ENCODE data around the gene LDLRAD2.

The LDLRAD2 gene

DNA sequence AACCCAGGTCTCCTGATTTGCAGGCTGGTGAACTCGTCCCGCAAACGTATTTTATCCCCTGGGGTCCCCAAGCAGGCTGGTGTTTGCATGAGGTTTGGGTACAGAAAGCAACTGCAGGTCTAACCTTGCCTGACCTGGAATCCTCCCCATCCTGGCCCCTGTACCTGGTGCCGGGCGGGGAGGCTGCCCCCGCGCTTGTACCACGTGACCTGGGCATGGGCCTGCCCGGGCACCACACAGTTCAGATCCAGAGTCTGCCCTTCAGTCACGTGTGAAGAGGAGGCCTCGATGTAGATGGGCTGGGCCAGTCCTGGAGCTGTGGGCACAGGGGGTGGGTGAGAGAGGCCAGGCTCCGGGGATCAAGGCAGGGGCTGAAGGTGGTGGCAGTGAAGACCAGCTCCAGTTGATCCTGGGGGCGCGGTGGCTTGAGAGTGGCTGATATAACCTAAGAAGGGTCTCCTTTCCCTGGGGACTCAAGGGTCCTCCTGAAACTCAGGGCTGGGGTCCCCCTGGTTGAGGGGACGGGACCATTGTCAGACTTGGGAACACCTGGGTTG is 30.6 kb downstream of the LDLRAD2 start:
- DNase-seq (ENCODE audit: low read depth) = no peak

- DNase-seq (ENCODE audit: low read depth) = no peak
Observed at GRCh38 chr1:21843208-21843607, 31.1 kb downstream of the LDLRAD2 start.

- no peak for DNase-seq (ENCODE audit: low read depth)
Observed at GRCh38 chr1:21843996-21844395, 31.9 kb downstream of the LDLRAD2 start.

GRCh38 chr1:21845646-21846641 is 33.9 kb downstream of the LDLRAD2 start:
- no peak for DNase-seq (ENCODE audit: low read depth)

DNA sequence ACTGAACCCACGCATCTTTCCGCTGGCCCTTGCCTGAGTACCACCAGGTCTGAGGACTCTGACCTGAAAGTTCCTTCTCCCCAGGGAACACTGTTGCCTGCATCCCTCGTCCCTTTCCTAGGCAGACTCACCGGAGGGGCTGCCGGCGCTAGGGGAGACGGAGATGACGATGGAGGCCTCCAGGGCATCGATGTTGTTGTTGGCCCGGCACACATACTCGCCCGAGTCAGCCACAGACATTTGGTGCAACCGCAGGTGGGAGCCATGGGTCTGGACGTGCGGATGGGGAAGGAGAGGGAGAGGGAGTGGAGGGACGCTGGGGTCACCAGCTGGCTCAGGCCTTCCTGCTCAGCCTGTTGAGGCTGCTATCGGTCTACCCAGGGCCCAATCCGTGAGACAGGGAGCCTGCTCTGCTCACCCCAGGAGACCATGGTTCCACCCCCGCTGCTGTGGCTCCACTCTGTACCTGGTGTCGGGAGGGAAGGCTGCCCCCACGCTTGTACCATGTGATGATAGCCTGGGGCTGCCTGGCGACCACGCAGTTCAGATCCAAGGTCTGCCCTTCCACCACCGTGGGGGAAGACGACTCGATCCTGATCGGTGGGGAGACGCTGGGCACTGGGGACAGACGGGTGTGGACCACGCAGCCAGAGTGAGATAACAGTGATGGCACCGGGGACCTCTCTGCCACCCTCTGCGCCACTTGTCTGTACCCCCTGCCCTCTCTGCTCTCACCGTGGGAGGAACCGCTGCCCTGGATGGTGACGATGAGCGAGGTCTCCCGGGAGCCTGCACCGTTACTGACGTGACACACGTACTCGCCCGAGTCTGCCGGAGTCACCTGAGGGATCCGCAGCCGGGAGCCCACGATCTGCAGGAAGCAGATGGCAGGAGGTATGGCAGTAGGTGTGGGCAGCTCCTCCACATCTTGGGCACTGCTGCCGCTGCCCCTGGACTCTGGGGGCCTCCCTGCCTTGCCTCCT is 35.4 kb downstream of the LDLRAD2 start:
- no peak for DNase-seq (ENCODE audit: low read depth)

- no peak for DNase-seq (ENCODE audit: low read depth)
Observed at GRCh38 chr1:21848524-21849174, 36.6 kb downstream of the LDLRAD2 start.

DNA sequence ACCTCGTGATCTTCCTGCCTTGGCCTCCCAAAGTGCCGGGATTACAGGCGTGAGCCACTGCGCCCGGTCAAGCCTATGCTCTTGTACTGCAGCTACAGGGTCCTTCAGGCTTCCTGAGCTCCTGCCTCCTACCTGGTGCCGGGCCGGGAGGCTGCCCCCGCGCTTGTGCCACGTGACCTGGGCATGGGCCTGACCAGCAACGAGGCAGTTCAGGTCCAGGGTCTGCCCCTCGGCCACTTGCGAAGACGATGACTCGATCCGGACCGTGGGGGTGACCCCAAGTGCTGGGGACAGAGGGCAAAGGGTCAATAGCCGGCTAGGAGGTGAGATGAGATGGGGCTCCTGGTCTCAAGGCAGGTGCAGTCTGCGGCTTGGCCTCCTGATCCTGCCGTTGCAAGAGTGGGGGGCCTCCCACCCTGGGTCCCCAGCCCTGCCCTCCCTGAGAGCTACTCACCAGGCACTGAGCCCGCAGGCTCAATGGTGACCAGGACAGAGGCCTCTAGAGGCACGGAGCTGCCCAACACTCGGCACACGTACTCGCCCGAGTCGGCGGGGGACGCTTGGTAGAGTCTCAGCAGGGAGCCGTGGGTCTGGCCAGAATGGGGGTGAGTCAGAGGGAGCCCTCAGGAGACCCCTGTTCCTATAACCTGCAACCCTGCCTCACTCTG is 38.0 kb downstream of the LDLRAD2 start:
- DNase-seq (ENCODE audit: low read depth) = no peak

DNA sequence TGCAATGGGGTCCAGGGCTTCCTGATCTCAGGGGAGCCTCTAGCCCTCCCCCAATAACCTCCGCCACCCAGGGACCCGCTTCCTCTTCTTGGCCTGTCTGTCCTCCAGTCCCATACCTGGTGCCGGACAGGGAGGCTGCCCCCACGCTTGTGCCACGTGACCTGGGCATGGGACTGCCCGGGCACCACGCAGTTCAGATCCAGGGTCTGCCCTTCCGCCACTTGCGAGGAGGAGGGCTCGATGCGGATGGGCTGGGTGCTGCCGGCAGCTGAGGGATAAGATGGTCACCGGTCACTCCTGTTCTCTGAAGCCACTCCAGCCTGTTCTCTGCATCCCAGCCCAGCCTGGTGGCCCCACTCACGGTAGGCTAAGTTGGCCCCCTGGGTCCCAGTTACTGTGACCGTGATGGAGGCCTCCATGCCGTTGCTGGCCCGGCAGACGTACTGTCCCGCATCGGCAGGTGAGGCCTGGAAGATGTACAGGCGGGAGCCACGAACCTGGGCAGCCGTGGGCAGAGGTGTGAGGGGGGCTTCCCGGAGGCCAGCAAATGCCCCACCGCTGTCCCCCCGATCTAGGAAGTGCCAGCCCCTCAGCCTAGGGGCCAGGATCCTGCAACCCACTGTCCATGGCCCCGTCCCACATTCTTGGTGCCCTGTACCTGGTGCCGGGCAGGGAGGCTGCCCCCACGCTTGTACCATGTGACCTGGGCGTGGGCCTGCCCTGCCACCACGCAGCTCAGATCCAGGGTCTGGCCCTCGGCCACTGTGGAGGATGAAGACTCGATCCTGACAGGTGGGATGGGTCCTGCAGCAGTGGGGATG is 39.6 kb downstream of the LDLRAD2 start:
- DNase-seq (ENCODE audit: low read depth) = no peak

DNA sequence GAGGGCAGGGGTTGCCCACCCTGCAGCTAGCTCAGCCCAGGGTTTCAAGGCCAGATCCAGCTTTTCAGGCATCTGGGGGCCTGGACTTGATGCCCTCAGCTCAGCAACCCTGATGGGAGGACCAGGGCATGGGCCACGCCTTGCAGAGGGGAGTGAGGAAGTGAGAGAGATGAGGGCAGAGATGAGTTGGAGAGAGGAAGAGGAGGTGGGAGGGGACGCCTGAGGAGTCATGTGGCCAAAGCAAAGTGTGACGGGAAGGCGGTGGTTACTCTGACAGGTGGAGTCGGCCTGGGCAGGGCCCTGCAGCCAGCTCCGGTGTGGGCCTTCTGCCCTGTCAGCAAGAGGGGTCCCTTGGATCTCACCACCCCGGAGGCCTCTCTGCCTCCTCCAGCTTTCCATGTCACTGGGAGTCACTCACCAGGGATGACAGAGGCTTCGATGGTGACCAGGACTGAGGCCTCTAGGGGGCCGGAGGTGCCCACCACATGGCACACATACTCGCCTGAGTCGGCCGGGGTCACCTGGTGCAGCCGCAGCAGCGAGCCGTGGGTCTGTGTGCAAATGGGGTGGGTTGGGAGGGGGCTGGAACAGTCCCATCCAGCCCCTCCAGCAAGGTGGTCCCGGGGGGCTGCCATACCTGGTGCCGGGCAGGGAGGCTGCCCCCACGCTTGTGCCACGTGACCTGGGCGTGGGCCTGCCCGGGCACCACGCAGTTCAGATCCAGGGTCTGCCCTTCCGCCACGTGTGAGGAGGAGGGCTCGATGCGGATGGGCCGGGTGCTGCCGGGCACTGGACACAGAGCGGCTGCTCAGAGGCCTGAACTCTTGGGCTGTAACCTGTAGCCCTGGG is 40.4 kb downstream of the LDLRAD2 start:
- DNase-seq (ENCODE audit: low read depth) = no peak

- no peak for DNase-seq (ENCODE audit: low read depth)
Observed at GRCh38 chr1:21853131-21853427, 41.0 kb downstream of the LDLRAD2 start.

DNA sequence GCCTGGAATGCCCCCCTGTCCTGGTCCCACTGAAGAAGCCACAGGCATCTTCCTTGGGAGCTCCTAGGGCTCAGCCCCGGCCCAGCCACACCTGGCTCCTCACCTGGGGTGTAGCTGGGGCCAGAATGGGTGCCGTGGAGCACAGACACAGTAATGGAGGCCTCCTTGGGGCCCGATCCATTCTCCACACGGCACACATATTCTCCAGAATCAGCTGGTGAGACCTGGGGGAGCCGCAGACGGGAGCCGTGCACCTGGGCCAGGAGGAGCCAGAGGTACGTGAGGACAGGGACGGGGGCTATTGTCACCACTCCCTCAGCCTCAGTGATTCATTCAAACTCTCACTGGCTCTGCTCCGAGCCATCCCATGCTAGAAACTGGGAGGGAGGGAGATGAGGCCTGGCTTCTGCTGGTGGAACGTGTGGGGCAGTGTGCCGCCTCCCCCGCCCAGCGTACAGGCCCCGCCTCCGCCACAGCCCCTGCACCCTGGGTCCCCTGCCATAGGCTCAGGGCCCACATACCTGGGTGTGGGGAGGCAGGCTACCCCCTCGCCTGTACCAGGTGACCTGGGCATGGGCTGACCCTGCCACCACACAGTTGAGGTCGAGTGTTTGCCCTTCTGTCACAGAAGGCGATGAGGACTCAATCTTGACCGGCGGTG is 42.2 kb downstream of the LDLRAD2 start:
- DNase-seq (ENCODE audit: low read depth) = no peak

- DNase-seq (ENCODE audit: low read depth) = no peak
Observed at GRCh38 chr1:21854751-21855131, 42.7 kb downstream of the LDLRAD2 start.

GRCh38 chr1:21855257-21856096 is 43.4 kb downstream of the LDLRAD2 start:
- no peak for DNase-seq (ENCODE audit: low read depth)

DNA sequence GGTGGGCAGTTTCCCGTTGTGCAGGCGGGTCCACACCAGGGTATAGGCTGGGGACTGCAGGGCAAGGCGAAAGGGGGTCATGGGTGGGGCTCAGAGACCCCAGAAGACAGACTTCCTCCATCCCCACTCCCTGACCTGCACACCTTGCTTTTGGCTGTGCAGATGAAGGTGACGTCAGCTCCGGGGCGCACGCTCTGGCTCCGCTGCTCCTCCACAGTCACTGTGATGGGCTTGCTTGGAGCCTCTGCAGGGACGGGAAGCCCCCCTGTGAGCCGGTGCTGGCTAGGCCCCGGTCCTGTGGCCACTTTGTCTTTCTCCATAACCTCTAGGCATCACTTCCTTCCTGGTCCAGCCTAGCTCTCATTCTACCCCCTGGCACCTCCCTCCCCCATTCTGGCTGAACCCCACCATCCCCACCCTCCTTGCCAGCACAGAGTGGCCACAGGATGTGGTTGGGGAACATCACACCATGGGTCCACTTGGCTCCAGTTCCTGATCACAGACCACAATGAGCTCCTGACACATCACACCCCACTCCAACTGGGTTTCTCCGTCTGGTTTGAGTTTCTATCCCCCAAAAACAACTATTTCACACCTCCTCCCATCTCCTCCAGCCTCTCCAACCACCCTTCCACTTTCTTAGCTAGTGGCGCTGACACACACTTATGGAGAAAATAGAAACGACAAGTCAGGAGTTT is 45.2 kb downstream of the LDLRAD2 start:
- DNase-seq (ENCODE audit: low read depth) = no peak

DNA sequence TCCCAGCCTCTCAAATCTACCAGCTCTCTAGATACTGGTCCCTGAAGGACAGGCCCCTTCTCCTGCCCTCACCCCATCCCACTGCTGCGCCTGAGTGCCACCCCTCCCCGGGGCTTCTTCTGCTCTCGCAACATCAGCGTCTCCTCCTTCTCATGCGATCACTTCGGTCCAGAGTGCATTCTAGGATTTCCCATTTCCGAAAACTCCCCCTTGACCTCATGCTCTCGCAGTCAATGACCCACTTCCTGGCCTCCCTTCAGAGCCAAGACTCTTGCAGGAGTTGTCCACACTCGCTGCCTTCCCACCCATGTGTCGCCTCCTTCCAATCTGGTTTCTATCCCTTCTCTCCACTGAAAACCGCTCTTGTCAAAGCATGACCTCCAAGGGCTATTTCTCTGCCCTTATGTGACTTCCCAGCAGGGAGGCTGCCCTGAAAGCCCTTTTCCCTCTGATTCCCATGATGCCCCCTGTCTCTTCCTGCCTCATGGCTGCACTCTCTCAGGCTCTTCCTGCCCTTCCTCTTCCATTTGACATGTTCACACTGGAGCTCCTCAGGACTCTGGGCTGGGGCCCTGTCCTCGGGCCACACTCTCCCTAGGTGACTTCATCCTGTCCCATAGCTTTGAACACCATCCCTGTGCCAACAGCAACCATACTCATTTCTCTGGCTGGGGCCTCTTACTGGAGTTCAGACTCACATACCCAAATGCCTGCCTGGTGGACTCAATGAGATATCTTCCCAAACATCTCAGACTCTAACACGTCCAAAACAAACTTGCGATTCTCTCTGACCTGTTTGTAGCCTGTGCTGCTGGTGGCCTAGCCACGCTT is 46.0 kb downstream of the LDLRAD2 start:
- no peak for DNase-seq (ENCODE audit: low read depth)

DNA sequence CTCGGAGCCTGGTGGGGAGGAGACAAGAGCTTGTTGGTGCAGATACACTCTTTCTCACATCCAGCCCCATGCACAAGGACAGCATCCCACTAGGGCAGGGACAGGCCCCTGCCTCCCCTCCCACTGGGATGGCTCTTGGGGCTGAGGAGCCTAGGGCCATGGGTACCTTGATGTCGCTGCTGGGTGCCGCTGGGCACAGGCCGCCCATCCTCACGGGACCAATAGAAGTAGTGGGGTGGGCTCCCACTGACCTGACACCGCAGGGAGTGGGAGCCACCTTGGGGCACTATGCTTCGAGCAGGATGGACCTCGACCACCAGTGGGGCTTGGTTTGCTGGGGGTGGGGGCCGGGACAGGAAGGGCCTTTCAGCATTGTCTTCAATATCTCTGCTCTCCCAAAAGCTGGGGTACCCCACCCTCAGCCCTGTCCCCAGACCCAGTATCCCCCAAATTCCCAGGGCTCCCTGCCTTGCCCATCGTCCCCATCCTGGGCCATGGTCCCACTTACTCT is 47.7 kb downstream of the LDLRAD2 start:
- DNase-seq (ENCODE audit: low read depth) = no peak
